Keratinocyte (primary cell): Measurements from ENCODE around the gene ZNF629. TPM values are rescaled to one million over a fixed set of nuclear protein-coding genes. Genes with fewer than 3 reads are reported as not detected.

Experiments
- DNase-seq: peaks from one replicate; pipeline ENCODE4 v3.0.0-alpha.2; 2011; ENCODE audit warnings: low read depth, missing footprints, low spot score
- FAIRE-seq: peaks from 2 replicates; lab custom pipeline; 2011; peaks lifted over from hg19 to GRCh38; lab: Jason Lieb, UNC
- H2AFZ ChIP-seq: 2 replicates; pipeline ENCODE4 v1.6.0; 2012; ENCODE audit warnings: low read length, control low read depth, inconsistent platforms; ENCODE audit not compliant: control insufficient read depth
- H3K27ac ChIP-seq: 2 replicates; pipeline ENCODE4 v1.5.1; 2011; ENCODE audit warnings: low read length; ENCODE audit not compliant: control insufficient read depth, insufficient read depth
- H3K27me3 ChIP-seq: 3 replicates; pipeline ENCODE4 v1.6.0; 2011; ENCODE audit warnings: low read length; ENCODE audit not compliant: control insufficient read depth, insufficient read depth; ENCODE audit errors: extremely low read depth
- H3K36me3 ChIP-seq, 2 experiments: 2 replicates in 1 of 2; 3 replicates in 1 of 2; pipeline ENCODE4 v1.5.1; 2011; ENCODE audit warnings: low read length in 2 of 2, mild to moderate bottlenecking in 1 of 2; ENCODE audit not compliant: control insufficient read depth in 2 of 2, insufficient read depth in 2 of 2; ENCODE audit errors: extremely low read depth in 1 of 2
- H3K4me1 ChIP-seq: 3 replicates; pipeline ENCODE4 v1.5.1; 2011; ENCODE audit warnings: low read length; ENCODE audit not compliant: control insufficient read depth, insufficient read depth; ENCODE audit errors: extremely low read depth
- H3K4me2 ChIP-seq: 3 replicates; pipeline ENCODE4 v1.6.0; 2011; ENCODE audit warnings: low read depth, low read length; ENCODE audit not compliant: control insufficient read depth, insufficient read depth; ENCODE audit errors: extremely low read depth
- H3K4me3 ChIP-seq, 3 experiments: fragments of 200-600 bp in 1 of 3; sonication (generic) in 1 of 3; 2 replicates in 2 of 3; 3 replicates in 1 of 3; pipeline ENCODE4 v1.5.1; 2011 to 2016; ENCODE audit warnings: low read length in 3 of 3, mild to moderate bottlenecking in 3 of 3, control low read depth in 2 of 3, inconsistent platforms in 1 of 3, low read depth in 1 of 3, mixed read lengths in 1 of 3, mixed run types in 1 of 3, moderate library complexity in 1 of 3; ENCODE audit not compliant: control insufficient read depth in 2 of 3, insufficient read depth in 2 of 3; ENCODE audit errors: extremely low read depth in 1 of 3
- H3K79me2 ChIP-seq: 2 replicates; pipeline ENCODE4 v1.6.0; 2012; ENCODE audit warnings: low read length; ENCODE audit not compliant: control insufficient read depth, insufficient read depth
- H3K9ac ChIP-seq: 3 replicates; pipeline ENCODE4 v1.6.0; 2011; ENCODE audit warnings: low read length; ENCODE audit not compliant: control insufficient read depth, insufficient read depth; ENCODE audit errors: extremely low read depth
- H3K9me1 ChIP-seq: 3 replicates; pipeline ENCODE4 v1.6.0; 2011; ENCODE audit warnings: low read length; ENCODE audit not compliant: control insufficient read depth, insufficient read depth; ENCODE audit errors: extremely low read depth
- H3K9me3 ChIP-seq: 2 replicates; pipeline ENCODE4 v1.5.1; 2012; ENCODE audit warnings: low read depth, low read length; ENCODE audit not compliant: control insufficient read depth
- H4K20me1 ChIP-seq: 3 replicates; pipeline ENCODE4 v1.6.0; 2011; ENCODE audit warnings: low read length; ENCODE audit not compliant: control insufficient read depth, insufficient read depth; ENCODE audit errors: extremely low read depth
- CTCF ChIP-seq, 3 experiments: IDR thresholded peaks in 1 of 3; conservative IDR thresholded peaks in 1 of 3; optimal IDR thresholded peaks in 1 of 3; 2 replicates in 2 of 3; 3 replicates in 1 of 3; pipeline versions ENCODE3 to v1.5.1; 2011; ENCODE audit warnings: low read length in 3 of 3, mild to moderate bottlenecking in 3 of 3, moderate library complexity in 2 of 3, control low read depth in 1 of 3, inconsistent platforms in 1 of 3; ENCODE audit not compliant: insufficient read depth in 2 of 3; ENCODE audit errors: extremely low read depth in 1 of 3
- EZH2 ChIP-seq: IDR thresholded peaks from one replicate; pipeline ENCODE4 v1.6.1; 2012; ENCODE audit warnings: inconsistent platforms, mild to moderate bottlenecking, low read length, moderate library complexity
- dilution Hi-C: fragments of 300-500 bp; cut with MboI; formaldehyde crosslinking; loops from one replicate; pipeline ENCODE4 v1.7.0; 2020; ENCODE audit warnings: low sequenced_read_pairs; ENCODE audit not compliant: extremely low pct_ligation_motif_present
- polyA plus RNA-seq, 5 experiments: library from polyadenylated mRNA; depleted of rRNA in 3 of 5; stranded (reverse) in 3 of 5; stranded (forward) in 1 of 5; unstranded in 1 of 5; fragments of >200 nt; gene quantifications; 1 replicate in 1 of 5; 2 replicates in 3 of 5; 3 replicates in 1 of 5; pipeline versions ENCODE4 v1.2.1 to v1.2.3, GENCODE V29; 2011 to 2012; ENCODE audit warnings: missing spikeins in 2 of 5, low read depth in 1 of 5, low replicate concordance in 1 of 5

The ZNF629 gene
- polyA plus RNA-seq, 1 donor (not counting 4 experiments of a cell fraction or from before 2014, with no cell fraction given): 3.6 TPM

DNA sequence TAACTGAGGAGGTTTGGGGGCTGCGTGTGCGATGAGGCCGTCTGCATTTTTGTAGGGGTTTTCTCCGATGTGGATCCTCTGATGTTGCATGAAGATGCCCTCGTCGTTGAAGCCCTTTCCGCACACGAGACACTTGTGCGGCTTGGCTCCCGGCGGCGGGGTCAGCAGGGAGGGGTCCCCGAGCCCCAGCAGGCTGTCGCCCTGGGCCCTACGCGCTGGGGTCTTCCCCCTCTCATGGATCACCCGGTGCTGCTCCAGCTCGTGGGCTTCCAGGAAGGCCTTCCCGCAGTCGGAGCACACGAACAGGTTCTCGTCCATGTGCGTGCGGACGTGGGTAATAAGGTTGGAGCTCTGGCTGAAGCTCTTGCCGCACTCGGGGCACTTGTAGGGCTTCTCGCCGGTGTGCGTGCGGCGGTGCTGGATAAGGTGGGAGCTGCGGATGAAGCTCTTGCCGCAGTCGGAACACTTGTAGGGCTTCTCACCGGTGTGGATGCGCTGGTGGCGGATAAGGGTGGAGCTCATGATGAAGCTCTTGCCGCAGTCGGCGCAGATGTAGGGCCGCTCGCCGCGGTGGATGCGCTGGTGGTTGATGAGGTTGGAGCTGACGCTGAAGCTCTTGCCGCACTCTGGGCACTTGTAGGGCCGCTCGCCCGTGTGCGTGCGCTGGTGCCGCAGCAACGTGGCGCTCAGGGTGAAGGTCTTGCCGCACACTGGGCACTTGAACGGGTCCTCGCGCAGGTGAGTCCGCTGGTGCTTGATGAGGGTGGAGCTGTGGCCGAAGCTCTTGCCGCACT lies 4.3 kb downstream of the ZNF629 start:
- no peak for FAIRE-seq
- H3K36me3 ChIP-seq: peaks cover 6 to 20% of the 10 kb centered on the region in 2 experiments
- no peak for DNase-seq

GRCh38 chr16:30780549-30780948 lies 6.5 kb downstream of the ZNF629 start:
- H2AFZ ChIP-seq: no peak overlapping the region
- FAIRE-seq (no peak), DNase-seq (no peak)
- no peaks in the 10 kb centered on the region for H3K9me1 ChIP-seq
- H3K27me3 ChIP-seq: no peaks in the 10 kb centered on the region
- dilution Hi-C loops: loop anchor here (25.0 kb wide), 1 partner anchor 107 kb away; the partner anchor contains the start of genes BCL7C and CTF1
- peaks cover 6 to 20% of the 10 kb centered on the region in 2 experiments for H3K36me3 ChIP-seq
- peaks cover 6% of the 10 kb centered on the region for H3K79me2 ChIP-seq
- H3K9ac ChIP-seq: no peak overlapping the region
- no peaks in the 10 kb centered on the region for H4K20me1 ChIP-seq
- H3K4me1 ChIP-seq: peaks cover 2% of the 10 kb centered on the region
- H3K27ac ChIP-seq: no peak overlapping the region
- H3K4me3 ChIP-seq: no peak overlapping the region
- H3K4me2 ChIP-seq: no peak overlapping the region
- TF ChIP-seq EZH2: no peak
- no peak for TF ChIP-seq CTCF (optimal IDR thresholded peaks at IDR 0.05 in 1 of 3, IDR thresholded peaks at IDR 0.05 in 1 of 3, conservative IDR thresholded peaks at IDR 0.05 in 1 of 3; ENCODE audit: extremely low read depth in 1 of 3, insufficient read depth in 2 of 3, low read length in 3 of 3)
- H3K9me3 ChIP-seq: no peaks in the 10 kb centered on the region

More for the DNA sequence above, 4.3 kb downstream of the ZNF629 start:
- Histone ChIP-seq H3K79me2 (peaks cover 20% of the 10 kb centered on the region), H3K9me3 (no peaks in the 10 kb centered on the region), H3K27ac (no peak overlapping the region), H3K27me3 (no peaks in the 10 kb centered on the region), H3K9me1 (no peaks in the 10 kb centered on the region), H3K9ac (no peak overlapping the region), H3K4me1 (peaks cover 8% of the 10 kb centered on the region), H4K20me1 (no peaks in the 10 kb centered on the region), H2AFZ (no peak overlapping the region), H3K4me3 (no peak overlapping the region), H3K4me2 (no peak overlapping the region)
- dilution Hi-C loops: loop anchor here (25.0 kb wide), 1 partner anchor 105 kb away; the partner anchor contains the start of genes BCL7C and CTF1
- TF ChIP-seq EZH2 (no peak), CTCF (optimal IDR thresholded peaks at IDR 0.05 in 1 of 3, IDR thresholded peaks at IDR 0.05 in 1 of 3, conservative IDR thresholded peaks at IDR 0.05 in 1 of 3; ENCODE audit: extremely low read depth in 1 of 3, insufficient read depth in 2 of 3, low read length in 3 of 3) (no peak)
